BJ (cell line): ENCODE data around the gene RNF32. TPM values are rescaled to one million over a fixed set of nuclear protein-coding genes. Genes with fewer than 3 reads are reported as not detected.

Source experiments
- CTCF ChIA-PET: fragments of 350-600 bp; formaldehyde crosslinking; extraction: SDS; loops from one replicate; lab custom pipeline; 2021; ENCODE audit warnings: antibody characterized with exemption, inconsistent platforms; lab: Yijun Ruan, JAX
- POLR2A ChIA-PET: fragments of 300-600 bp; sonication (Branson Sonifier 250); formaldehyde crosslinking; extraction: SDS; loops from one replicate; lab custom pipeline; 2021; ENCODE audit warnings: antibody characterized with exemption; lab: Charles Lee
- DNase-seq: peaks from one replicate; pipeline ENCODE4 v3.0.0-alpha.2; 2011; ENCODE audit warnings: low read depth
- H3K27me3 ChIP-seq: 2 replicates; pipeline ENCODE4 v1.6.0; 2011; ENCODE audit warnings: low read length; ENCODE audit not compliant: control insufficient read depth, insufficient read depth
- H3K36me3 ChIP-seq: 2 replicates; pipeline ENCODE4 v1.5.1; 2011; ENCODE audit warnings: low read length; ENCODE audit not compliant: control insufficient read depth, insufficient read depth
- H3K4me3 ChIP-seq: 2 replicates; pipeline ENCODE4 v1.5.1; 2011; ENCODE audit warnings: low read depth, mild to moderate bottlenecking, control low read depth, low read length
- CTCF ChIP-seq: IDR thresholded peaks from 2 replicates; pipeline ENCODE4 v1.5.1; 2011; ENCODE audit warnings: low read depth, mild to moderate bottlenecking, control low read depth, inconsistent platforms, low read length, moderate library complexity; ENCODE audit not compliant: insufficient read depth
- polyA plus RNA-seq: library from polyadenylated mRNA; depleted of rRNA; stranded (reverse); fragments of >200 nt; gene quantifications from 2 replicates; pipeline ENCODE4 v1.2.3, GENCODE V29; 2011

Gene RNF32
- polyA plus RNA-seq, 1 experiment = 0.63 TPM

- no peaks in the 10 kb centered on the region for H3K27me3 ChIP-seq
- POLR2A ChIA-PET = no interaction called here
- H3K4me3 ChIP-seq = no peak overlapping the region
- no peaks in the 10 kb centered on the region for H3K36me3 ChIP-seq
- CTCF ChIA-PET = no interaction called here
- no peak for DNase-seq
- no peak for TF ChIP-seq CTCF
Observed at GRCh38 chr7:156703209-156703608, 62.6 kb downstream of the RNF32 start.

- TF ChIP-seq CTCF = no peak
- no peaks in the 10 kb centered on the region for H3K36me3 ChIP-seq
- H3K27me3 ChIP-seq = no peaks in the 10 kb centered on the region
- no peak overlapping the region for H3K4me3 ChIP-seq
- no peak for DNase-seq
- CTCF ChIA-PET = no interaction called here
- POLR2A ChIA-PET = no interaction called here
Observed at GRCh38 chr7:156703773-156704482, 63.4 kb downstream of the RNF32 start.

GRCh38 chr7:156722043-156722826, 81.7 kb downstream of the RNF32 start:
- peak; percentile 5 for DNase-seq
- ChIA-PET POLR2A (no interaction called here), CTCF (no interaction called here)
- Histone ChIP-seq H3K27me3 (no peaks in the 10 kb centered on the region), H3K36me3 (no peaks in the 10 kb centered on the region), H3K4me3 (no peak overlapping the region)
- TF ChIP-seq CTCF = no peak

GRCh38 chr7:156725073-156725472, 84.5 kb downstream of the RNF32 start:
- POLR2A ChIA-PET = no interaction called here
- CTCF ChIA-PET = no interaction called here
- H3K36me3 ChIP-seq = no peaks in the 10 kb centered on the region
- H3K4me3 ChIP-seq = no peak overlapping the region
- no peaks in the 10 kb centered on the region for H3K27me3 ChIP-seq
- DNase-seq = no peak
- no peak for TF ChIP-seq CTCF

GRCh38 chr7:156725936-156726335, 85.4 kb downstream of the RNF32 start:
- ChIA-PET POLR2A (no interaction called here), CTCF (interaction anchor here (1.1 kb wide), 1 partner anchor 38 kb away, joined by 3 read pairs; no protein-coding TSS in a partner anchor)

More at GRCh38 chr7:156725936-156726335, 85.4 kb downstream of the RNF32 start:
- Histone ChIP-seq H3K4me3 (no peak overlapping the region), H3K36me3 (no peaks in the 10 kb centered on the region), H3K27me3 (no peaks in the 10 kb centered on the region)
- no peak for DNase-seq
- TF ChIP-seq CTCF = no peak
